ENCODE results near the gene NAPB.

DNA sequence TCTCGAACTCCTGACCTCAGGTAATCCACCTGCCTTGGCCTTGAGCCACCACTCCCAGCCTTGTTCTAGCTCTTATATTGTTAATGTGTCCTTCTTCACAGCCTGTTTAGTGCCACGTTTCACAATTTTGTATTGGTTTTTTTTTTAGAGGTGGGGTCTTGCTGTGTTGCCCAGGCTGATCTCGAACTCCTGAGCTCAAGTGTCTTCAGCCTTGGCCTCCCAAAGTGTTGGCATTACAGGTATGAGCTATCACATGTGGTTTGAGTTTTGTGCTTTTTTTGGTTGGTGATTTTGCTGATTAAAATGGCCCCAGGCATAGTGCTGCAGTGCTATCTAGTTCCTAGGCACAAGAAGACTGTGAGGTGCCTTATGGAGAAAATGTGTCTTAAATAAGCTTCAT is 12.3 kb upstream of the NAPB start:
- no peak for TF ChIP-seq POLR2A (IDR thresholded peaks at IDR 0.05)
- TF ChIP-seq, protein P1, sequence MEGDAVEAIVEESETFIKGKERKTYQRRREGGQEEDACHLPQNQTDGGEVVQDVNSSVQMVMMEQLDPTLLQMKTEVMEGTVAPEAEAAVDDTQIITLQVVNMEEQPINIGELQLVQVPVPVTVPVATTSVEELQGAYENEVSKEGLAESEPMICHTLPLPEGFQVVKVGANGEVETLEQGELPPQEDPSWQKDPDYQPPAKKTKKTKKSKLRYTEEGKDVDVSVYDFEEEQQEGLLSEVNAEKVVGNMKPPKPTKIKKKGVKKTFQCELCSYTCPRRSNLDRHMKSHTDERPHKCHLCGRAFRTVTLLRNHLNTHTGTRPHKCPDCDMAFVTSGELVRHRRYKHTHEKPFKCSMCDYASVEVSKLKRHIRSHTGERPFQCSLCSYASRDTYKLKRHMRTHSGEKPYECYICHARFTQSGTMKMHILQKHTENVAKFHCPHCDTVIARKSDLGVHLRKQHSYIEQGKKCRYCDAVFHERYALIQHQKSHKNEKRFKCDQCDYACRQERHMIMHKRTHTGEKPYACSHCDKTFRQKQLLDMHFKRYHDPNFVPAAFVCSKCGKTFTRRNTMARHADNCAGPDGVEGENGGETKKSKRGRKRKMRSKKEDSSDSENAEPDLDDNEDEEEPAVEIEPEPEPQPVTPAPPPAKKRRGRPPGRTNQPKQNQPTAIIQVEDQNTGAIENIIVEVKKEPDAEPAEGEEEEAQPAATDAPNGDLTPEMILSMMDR (IDR thresholded peaks at IDR 0.05): no peak
